Measurements from ENCODE around the gene NFIL3.
"Not testable (repeated sequence)": the region's sequence is repeated elsewhere in the genome, so short reads cannot be mapped to it uniquely, and the experiment has no call there.

Gene NFIL3

DNA sequence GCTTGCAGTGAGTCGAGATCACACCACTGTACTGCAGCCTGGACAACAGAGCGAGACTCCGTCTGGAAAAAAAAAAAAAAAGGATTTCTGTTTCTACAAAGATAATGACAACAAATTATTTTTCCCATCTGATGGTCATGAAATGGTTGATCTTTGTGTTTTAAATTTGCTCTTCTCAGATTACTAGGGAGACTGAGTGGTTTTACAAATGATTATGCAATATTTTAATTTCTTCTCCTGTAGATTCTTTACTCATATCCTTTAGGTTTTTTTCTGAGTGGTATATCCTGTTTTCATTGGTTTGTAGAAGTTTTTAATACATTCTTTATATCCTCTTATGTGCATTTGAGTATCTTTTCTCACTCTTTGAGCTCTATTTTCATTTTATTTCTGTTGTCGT, 41.3 kb downstream of the NFIL3 start:
- Histone ChIP-seq H3K27me3 (ENCODE audit: control insufficient read depth, insufficient read depth, low read length) (no peaks in the 10 kb centered on the region), H3K4me1 (ENCODE audit: control insufficient read depth, insufficient read depth, low read length) (no peaks in the 10 kb centered on the region), H3K36me3 (ENCODE audit: control insufficient read depth, insufficient read depth, low read length) (no peaks in the 10 kb centered on the region), H3K27ac (ENCODE audit: low read depth, low read length) (no peak overlapping the region), H3K4me3 (ENCODE audit: low read length) (no peak overlapping the region), H3K9ac (ENCODE audit: low read length) (no peak overlapping the region)

DNA sequence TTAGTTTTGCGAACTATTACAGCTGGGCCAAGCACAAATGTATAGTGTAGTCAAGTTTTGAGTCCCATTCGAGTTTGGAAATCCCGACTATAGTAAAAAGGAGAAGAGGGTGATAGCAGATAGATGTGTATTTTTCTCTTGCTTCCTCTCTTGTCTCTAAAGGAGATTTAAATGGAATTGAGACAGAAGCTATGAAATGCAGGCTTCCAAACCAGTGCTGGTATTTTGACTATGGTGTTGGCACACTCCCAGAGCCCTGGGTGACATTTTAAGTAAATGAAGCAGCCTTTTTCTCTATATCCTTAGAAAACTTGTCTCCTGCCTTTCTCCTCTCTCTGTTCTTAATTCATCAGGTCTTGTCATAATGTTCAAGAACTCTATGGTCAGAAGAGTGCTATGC, 44.2 kb downstream of the NFIL3 start:
- Histone ChIP-seq H3K27me3 (ENCODE audit: control insufficient read depth, insufficient read depth, low read length) (no peaks in the 10 kb centered on the region), H3K4me1 (ENCODE audit: control insufficient read depth, insufficient read depth, low read length) (no peaks in the 10 kb centered on the region), H3K4me3 (ENCODE audit: low read length) (no peak overlapping the region), H3K27ac (ENCODE audit: low read depth, low read length) (no peak overlapping the region), H3K36me3 (ENCODE audit: control insufficient read depth, insufficient read depth, low read length) (no peaks in the 10 kb centered on the region), H3K9ac (ENCODE audit: low read length) (no peak overlapping the region)

DNA sequence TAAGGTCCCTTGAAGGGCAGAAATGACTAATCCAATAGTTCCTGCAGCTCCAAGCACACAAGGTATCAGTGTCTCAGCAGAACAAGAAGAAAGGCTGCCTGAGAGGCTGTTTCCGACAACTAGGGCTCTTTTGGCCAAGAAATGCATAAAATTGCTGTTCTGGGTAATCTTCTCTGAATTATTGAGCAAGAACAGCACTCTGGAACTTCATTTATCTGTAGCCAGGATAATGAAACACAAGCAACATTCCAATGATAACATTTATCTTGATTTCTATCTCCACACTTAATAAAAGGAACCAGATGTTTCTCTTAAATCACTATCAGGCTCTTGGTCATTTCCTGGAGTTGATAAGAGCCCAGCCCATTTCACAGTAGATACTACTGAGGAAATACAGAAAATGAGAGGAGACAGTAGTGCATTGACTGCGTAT, 44.9 kb downstream of the NFIL3 start:
- H3K27ac ChIP-seq (ENCODE audit: low read depth, low read length), result no peak overlapping the region
- no peaks in the 10 kb centered on the region for H3K36me3 ChIP-seq (ENCODE audit: control insufficient read depth, insufficient read depth, low read length)
- H3K27me3 ChIP-seq (ENCODE audit: control insufficient read depth, insufficient read depth, low read length), result no peaks in the 10 kb centered on the region
- no peak overlapping the region for H3K4me3 ChIP-seq (ENCODE audit: low read length)
- no peak overlapping the region for H3K9ac ChIP-seq (ENCODE audit: low read length)
- H3K4me1 ChIP-seq (ENCODE audit: control insufficient read depth, insufficient read depth, low read length), result no peaks in the 10 kb centered on the region

DNA sequence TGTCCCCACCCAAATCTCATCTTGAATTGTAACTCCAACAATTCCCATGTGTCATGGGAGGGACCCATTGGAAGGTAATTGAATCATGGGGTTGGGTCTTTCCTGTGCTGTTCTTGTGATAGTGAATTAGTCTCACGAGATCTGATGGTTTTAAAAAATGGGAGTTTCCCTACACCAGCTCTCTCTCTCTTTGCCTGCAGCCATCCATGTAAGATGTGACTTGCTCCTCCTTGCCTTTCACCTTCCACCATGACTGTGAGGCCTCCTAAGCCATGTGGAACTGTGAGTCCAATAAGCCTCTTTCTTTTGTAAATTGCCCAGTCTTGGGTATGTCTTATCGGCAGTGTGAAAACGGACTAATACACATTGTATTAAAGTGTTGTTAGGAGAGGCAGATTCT, 45.6 kb downstream of the NFIL3 start:
- not testable (repeated sequence) for H3K27me3 ChIP-seq (ENCODE audit: control insufficient read depth, insufficient read depth, low read length); H3K4me3 ChIP-seq (ENCODE audit: low read length); H3K4me1 ChIP-seq (ENCODE audit: control insufficient read depth, insufficient read depth, low read length); H3K9ac ChIP-seq (ENCODE audit: low read length); H3K36me3 ChIP-seq (ENCODE audit: control insufficient read depth, insufficient read depth, low read length); H3K27ac ChIP-seq (ENCODE audit: low read depth, low read length)

DNA sequence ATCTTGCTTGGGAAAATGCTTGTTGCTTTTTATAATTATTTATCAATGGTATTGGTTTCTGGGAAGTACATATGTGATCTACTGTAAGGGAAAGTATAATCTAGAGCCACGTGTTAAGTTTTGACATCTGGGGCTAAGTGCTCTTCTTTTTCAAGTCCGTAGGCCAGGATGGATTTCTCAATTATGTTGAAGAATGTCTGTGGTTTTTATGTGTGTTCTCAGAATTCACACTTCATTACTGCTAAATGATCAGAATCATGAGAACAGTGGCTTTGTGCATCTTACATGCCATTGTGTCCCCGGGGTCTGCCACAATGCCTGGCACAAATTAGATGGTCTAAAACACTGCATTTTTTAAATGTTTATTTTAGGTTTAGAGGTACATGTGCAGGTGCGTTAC, 47.4 kb downstream of the NFIL3 start:
- H3K27me3 ChIP-seq (ENCODE audit: control insufficient read depth, insufficient read depth, low read length), result no peaks in the 10 kb centered on the region
- no peak overlapping the region for H3K4me3 ChIP-seq (ENCODE audit: low read length)
- no peaks in the 10 kb centered on the region for H3K4me1 ChIP-seq (ENCODE audit: control insufficient read depth, insufficient read depth, low read length)
- no peaks in the 10 kb centered on the region for H3K36me3 ChIP-seq (ENCODE audit: control insufficient read depth, insufficient read depth, low read length)
- no peak overlapping the region for H3K27ac ChIP-seq (ENCODE audit: low read depth, low read length)
- no peak overlapping the region for H3K9ac ChIP-seq (ENCODE audit: low read length)

DNA sequence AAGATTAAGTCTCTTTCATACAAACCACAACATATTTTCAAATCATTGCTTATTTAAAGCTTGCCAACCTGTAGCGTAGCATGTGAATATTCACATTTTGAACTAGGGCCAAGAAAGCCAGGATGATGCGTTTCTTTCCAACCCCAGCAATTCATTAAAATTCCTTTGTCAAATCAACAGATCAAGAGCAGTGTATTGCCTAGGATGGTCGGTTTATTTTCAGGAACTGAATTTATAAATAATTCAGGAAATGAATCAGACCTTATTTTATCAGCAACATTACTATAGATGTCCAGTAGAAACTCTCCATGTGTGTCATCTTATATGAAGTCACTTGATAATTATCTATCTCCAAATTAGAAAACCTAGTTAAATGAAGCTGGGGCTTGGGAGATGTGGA, 48.7 kb downstream of the NFIL3 start:
- no peak overlapping the region for H3K27ac ChIP-seq (ENCODE audit: low read depth, low read length)
- no peaks in the 10 kb centered on the region for H3K27me3 ChIP-seq (ENCODE audit: control insufficient read depth, insufficient read depth, low read length)
- H3K36me3 ChIP-seq (ENCODE audit: control insufficient read depth, insufficient read depth, low read length), result no peaks in the 10 kb centered on the region
- no peak overlapping the region for H3K9ac ChIP-seq (ENCODE audit: low read length)
- H3K4me1 ChIP-seq (ENCODE audit: control insufficient read depth, insufficient read depth, low read length), result no peaks in the 10 kb centered on the region
- no peak overlapping the region for H3K4me3 ChIP-seq (ENCODE audit: low read length)

DNA sequence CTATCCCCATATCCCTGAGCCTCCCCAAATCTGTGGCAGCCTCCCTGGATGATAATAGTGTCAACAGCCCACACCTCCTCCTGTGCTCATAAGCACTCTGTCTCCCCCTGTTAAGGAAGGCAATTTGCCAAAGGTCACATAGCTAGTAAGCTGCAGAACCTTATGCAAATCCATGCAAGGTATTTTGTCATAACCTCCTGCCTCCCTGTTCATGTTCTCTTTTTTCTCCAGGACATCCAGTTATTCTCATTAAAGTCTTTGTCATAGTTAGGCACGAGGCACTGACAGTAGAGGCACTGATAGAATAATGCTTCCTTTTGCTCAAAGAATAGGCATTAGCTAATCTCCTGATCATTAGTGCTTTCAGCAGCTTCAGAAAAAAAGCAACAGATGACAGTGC, 51.7 kb downstream of the NFIL3 start:
- Histone ChIP-seq H3K4me1 (ENCODE audit: control insufficient read depth, insufficient read depth, low read length) (no peaks in the 10 kb centered on the region), H3K27ac (ENCODE audit: low read depth, low read length) (no peak overlapping the region), H3K27me3 (ENCODE audit: control insufficient read depth, insufficient read depth, low read length) (no peaks in the 10 kb centered on the region), H3K36me3 (ENCODE audit: control insufficient read depth, insufficient read depth, low read length) (no peaks in the 10 kb centered on the region), H3K4me3 (ENCODE audit: low read length) (no peak overlapping the region), H3K9ac (ENCODE audit: low read length) (no peak overlapping the region)

DNA sequence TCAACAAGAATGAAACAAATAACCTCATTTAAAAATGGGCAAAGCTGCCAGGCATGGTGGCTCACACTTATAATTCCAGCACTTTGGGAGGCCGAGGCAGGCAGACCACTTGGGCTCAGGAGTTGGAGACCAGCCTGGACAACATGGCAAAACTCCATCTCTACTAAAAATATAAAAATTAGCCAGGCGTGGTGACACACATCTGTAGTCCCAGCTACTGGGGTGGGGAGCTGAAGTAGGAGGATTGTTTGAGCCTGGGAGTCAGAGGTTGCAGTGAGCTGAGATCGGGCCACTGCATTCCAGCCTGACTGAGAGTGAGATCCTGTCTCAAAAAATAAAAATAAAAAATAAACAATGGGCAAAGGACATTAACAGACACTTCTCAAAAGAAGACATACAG, 53.6 kb downstream of the NFIL3 start:
- H3K4me3 ChIP-seq (ENCODE audit: low read length); H3K4me1 ChIP-seq (ENCODE audit: control insufficient read depth, insufficient read depth, low read length); H3K27me3 ChIP-seq (ENCODE audit: control insufficient read depth, insufficient read depth, low read length); H3K27ac ChIP-seq (ENCODE audit: low read depth, low read length); H3K9ac ChIP-seq (ENCODE audit: low read length); H3K36me3 ChIP-seq (ENCODE audit: control insufficient read depth, insufficient read depth, low read length): not testable (repeated sequence)

DNA sequence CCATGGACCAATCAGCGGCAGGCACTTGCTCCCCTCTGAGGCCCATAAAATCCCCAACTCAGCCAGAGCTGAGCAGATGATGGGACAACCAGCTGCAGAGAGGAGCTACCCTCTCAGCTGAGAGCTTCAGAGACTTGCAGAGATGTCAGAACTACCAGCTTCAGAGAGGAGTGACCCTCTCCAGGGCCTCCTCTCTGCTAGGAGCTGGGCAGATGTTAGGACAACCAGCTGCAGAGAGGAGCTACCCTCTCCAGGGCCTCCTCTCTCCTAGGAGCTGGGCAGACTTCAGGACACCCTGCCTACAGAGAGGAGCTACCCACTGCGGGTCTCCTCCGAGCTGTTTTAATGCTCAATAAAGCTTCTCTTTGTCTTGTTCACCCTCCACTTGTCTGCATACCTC, 58.9 kb downstream of the NFIL3 start:
- peaks cover 7% of the 10 kb centered on the region for H3K4me1 ChIP-seq (ENCODE audit: control insufficient read depth, insufficient read depth, low read length)
- H3K36me3 ChIP-seq (ENCODE audit: control insufficient read depth, insufficient read depth, low read length), result no peaks in the 10 kb centered on the region
- no peak overlapping the region for H3K27ac ChIP-seq (ENCODE audit: low read depth, low read length)
- H3K27me3 ChIP-seq (ENCODE audit: control insufficient read depth, insufficient read depth, low read length), result no peaks in the 10 kb centered on the region
- no peak overlapping the region for H3K4me3 ChIP-seq (ENCODE audit: low read length)
- no peak overlapping the region for H3K9ac ChIP-seq (ENCODE audit: low read length)

DNA sequence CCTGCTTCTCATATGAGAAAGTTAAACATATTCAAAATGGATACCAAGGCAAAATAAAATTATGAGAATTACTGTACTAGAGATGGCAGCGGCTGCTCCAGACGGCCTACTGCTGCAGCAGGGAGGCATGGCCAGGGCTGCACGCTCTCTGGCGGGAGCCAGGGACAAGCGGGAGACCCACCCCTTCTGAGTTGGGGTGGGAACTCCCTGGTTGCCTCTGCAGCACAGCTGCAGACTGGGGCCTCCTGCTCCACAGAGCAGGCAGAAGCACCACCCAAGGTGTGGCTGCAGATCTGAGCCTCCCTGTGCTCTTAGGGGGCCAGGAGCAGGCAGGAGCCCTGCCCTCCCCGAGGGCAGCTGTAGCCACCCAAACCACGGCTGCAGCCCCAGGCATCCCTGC, 59.6 kb downstream of the NFIL3 start:
- Histone ChIP-seq H3K9ac (ENCODE audit: low read length) (no peak overlapping the region), H3K36me3 (ENCODE audit: control insufficient read depth, insufficient read depth, low read length) (no peaks in the 10 kb centered on the region), H3K4me3 (ENCODE audit: low read length) (no peak overlapping the region), H3K27ac (ENCODE audit: low read depth, low read length) (no peak overlapping the region), H3K4me1 (ENCODE audit: control insufficient read depth, insufficient read depth, low read length) (peaks cover 7% of the 10 kb centered on the region), H3K27me3 (ENCODE audit: control insufficient read depth, insufficient read depth, low read length) (no peaks in the 10 kb centered on the region)

DNA sequence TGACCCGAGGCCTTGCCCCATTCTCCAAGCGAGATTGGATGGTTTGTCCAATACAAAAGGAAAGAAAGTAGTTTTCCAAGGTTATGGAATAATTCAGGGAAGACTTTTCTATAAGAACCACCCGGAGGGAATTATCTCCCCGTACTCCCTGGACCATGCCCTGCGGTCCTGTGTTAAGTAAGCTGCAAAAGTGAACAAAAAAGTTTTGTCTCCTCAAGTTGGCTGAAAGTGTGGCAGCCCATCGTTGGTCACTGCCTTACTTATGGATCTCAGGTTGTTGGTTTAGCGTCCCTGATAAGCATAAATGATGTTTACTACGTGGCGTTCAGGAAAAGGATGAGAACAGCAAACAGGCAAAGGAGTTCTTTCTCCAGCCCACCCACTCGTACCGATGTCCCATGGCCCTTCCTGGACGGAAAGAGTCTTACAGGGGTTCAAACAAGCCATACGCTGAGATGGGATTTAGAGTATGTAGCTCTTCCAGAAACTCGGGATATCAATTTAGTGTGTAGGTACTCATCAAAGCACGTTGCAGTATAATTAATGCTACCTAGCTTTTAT, 61.5 kb downstream of the NFIL3 start:
- no peaks in the 10 kb centered on the region for H3K36me3 ChIP-seq (ENCODE audit: control insufficient read depth, insufficient read depth, low read length)
- peak overlapping the region; percentile 48 for H3K27ac ChIP-seq (ENCODE audit: low read depth, low read length)
- no peak overlapping the region for H3K9ac ChIP-seq (ENCODE audit: low read length)
- no peaks in the 10 kb centered on the region for H3K27me3 ChIP-seq (ENCODE audit: control insufficient read depth, insufficient read depth, low read length)
- H3K4me3 ChIP-seq (ENCODE audit: low read length), result peak overlapping the region; percentile 67
- peaks cover 7% of the 10 kb centered on the region for H3K4me1 ChIP-seq (ENCODE audit: control insufficient read depth, insufficient read depth, low read length)

DNA sequence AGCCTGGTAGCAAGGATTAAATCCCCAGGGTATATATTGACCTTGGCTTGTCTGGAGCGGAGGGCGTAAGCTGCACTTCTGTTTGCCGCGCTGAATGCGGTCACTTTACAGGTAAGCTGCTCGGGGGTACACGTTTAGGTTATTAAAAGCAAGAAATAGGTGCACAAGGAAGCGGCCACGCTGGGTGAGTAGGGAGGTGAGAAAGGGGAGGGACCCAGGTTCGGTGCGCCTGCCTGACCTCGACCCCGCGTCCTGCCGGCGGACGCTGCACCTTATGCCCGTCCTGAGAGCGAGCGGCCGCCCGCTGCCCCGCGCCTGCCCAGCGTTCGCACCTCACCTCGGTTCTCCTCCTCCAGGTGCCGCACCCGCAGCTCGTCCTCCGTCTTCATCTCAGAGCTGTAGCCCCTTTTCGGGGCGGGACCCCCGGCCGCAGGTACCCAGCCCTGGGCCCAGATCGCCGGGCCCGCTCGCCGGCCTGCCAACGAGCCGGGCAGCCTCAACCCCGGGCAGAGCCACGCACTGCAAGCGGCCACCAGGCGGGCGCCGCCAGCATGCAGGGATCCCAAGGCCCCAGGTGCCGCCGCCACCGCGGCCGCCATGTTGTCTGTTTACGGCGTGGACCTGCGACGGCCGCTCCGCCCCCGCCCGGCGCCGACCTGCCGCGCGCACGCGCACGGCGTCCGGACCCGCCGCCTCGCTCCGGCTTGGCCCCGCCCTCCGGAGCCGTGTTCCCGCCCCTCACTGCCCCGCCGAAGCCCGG, 62.2 kb downstream of the NFIL3 start, which contains the start of gene AUH:
AUH (minus strand) TSS at position 628 of the 760 bp plus-strand sequence; CDS start at position 599, 29 bp downstream.
- Histone ChIP-seq H3K4me1 (ENCODE audit: control insufficient read depth, insufficient read depth, low read length) (peaks cover 7% of the 10 kb centered on the region), H3K4me3 (ENCODE audit: low read length) (peak within 1 kb of the TSS; percentile 97), H3K9ac (ENCODE audit: low read length) (peak within 1 kb of the TSS; percentile 67), H3K36me3 (ENCODE audit: control insufficient read depth, insufficient read depth, low read length) (no peaks in the 10 kb centered on the region), H3K27me3 (ENCODE audit: control insufficient read depth, insufficient read depth, low read length) (no peaks in the 10 kb centered on the region), H3K27ac (ENCODE audit: low read depth, low read length) (peak within 1 kb of the TSS; percentile 82)

All from rectal smooth muscle tissue (tissue), 1 donor.